ENCODE results near the gene FIBCD1.
"Not testable (repeated sequence)": the region's sequence is repeated elsewhere in the genome, so short reads cannot be mapped to it uniquely, and the experiment has no call there.

Gene FIBCD1

DNA sequence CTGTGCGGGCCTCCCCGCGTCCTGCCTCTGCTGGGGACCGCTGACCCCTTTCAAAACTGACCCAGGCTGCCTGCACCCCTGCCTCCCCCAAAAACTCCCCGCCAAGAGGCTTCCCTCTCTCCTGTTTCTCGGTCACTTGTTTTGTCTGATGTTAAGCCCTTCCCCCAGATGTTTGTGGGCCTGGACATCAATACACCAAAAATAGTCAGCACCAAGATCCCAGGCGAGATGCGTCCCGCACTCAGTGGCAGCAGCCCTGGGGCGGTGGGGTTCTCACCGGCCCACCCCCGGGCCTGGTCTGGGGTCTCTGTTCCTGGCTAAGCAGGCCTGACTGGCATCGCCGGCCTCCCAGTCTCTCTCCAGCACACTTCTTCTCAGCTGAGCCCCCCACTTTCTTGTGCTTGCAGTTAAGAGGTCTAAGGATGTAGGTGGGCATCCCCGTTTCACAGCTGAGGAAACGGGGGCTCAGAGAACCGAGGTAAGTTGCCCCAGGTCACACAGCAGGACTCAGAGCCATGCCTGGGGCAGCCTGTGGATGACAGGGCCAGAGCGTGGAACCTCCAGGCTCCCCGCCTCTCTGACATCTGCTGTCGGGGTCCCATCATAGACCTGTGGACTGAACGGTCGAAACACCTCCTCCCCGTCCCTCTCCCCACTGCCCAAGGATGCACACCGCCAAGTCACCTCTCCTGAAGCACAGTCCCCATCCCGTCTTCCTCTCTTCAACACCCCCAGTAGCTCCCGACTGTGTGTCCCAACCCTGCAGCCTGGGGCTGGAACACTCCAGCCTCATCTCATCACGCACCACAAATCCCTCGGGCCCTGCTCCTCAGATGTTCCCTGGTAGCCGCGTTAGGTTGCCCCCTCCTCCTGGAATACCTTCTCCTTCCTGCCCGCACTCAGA lies 16.8 kb downstream of the FIBCD1 start:
- no peak for DNase-seq (ENCODE audit: low spot score)

DNA sequence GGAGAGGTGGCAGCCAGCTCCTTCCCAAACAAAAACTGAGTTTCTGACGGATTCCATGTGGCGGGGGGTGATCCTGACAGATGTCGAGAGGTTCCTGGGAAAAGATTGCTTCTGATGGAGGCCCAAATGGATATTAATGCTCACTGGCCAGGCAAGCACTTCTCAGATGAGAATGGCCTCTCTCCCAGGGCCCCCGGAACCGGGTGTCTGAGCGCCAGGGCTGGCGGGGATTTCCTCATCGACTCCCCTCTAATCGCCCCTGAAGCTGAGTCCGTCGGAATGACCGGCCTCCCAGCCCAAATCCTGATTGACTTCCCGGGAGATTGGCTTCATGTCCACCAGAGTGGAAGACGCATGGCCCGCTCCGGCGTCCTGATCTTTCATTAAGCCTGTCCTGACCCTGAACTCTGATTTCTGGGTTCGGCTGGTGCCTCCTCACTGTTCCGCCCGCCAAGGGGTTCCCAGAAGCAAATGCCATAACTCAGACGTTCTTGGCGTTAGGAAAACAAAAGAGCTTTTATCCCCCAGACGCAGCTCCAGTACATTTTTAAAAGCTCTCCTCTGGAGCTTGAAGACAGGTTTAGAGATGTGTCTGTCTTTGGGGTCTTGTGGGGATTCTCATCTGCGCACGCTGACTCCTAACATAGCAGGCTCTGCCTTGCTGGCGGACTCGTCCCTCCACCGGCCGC lies 17.6 kb downstream of the FIBCD1 start:
- DNase-seq (ENCODE audit: low spot score), result peak; percentile 78

DNA sequence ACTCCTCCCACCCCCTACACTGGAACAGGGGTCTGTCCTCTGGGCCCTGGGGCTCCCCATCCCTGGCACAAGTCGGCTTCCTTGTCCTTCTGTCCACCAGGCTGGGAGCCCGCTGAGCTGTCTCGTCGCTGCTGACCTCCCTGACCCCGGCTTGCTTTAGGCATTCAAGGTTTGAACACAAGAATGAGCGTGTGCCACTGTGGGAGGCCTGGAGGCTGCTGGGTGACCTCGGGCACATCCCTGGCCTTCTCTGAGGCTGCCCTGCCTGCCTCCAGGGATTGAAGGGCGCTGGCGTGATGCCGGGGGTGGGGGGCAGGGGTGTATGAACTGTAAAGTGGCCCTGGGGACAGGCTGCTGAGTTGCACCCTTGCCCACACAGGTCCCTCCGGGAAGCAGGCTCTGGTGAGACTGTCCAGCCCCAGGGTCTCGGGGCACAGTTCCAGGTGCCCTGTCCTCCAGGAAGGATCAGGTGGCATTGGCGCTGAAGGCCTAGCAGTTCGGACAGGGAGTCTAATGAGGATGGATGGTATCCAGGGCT lies 18.2 kb downstream of the FIBCD1 start:
- peak; percentile 82 for DNase-seq (ENCODE audit: low spot score)

DNA sequence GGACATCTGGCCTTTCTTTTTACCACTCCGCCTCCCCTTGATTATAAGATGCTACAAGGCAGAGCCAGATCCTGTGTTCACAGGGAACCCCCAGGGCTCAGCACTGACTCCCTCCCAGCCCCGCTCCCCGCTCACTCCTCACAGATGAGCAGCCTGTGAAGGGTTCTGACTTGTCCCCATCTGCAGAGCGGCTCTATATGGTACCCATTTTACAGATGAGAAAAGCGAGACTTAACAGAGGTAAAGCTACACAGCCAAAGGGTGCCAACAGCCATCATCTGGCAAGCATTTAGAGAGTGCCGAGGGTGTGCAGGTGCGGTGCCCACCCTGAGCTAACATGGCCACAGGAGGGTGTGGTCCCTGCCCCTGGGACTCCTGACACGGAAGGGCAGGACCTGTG lies 18.8 kb downstream of the FIBCD1 start:
- no peak for DNase-seq (ENCODE audit: low spot score)

DNA sequence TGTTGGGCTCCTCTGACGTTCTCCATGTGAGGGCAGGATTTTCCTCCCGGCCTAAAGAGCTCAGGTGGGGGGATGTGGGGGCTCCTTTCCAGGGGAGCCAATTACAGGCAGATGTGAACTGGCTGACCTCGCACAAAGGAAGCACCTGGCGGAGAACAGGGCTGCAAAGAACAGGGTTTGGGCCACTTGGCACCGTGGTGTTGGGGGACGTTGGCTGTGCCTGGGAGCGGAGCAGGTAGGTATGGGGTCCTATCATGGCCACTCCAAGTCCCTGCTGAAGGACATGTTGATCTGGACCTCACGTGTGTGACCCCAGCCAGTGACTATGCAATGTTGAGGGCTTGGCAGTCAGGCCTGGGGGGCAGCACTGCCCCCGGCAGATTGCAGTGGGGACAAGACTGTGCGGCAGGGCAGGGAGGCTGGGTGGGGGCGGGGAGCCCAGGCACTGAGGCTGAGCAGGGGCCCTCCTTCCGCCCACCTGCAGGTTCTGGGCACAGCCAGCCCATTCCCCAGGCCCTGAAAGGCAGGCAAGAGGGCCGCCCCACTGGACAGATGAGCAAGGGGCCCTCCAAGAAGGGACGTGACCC lies 19.4 kb downstream of the FIBCD1 start:
- DNase-seq (ENCODE audit: low spot score), result no peak

DNA sequence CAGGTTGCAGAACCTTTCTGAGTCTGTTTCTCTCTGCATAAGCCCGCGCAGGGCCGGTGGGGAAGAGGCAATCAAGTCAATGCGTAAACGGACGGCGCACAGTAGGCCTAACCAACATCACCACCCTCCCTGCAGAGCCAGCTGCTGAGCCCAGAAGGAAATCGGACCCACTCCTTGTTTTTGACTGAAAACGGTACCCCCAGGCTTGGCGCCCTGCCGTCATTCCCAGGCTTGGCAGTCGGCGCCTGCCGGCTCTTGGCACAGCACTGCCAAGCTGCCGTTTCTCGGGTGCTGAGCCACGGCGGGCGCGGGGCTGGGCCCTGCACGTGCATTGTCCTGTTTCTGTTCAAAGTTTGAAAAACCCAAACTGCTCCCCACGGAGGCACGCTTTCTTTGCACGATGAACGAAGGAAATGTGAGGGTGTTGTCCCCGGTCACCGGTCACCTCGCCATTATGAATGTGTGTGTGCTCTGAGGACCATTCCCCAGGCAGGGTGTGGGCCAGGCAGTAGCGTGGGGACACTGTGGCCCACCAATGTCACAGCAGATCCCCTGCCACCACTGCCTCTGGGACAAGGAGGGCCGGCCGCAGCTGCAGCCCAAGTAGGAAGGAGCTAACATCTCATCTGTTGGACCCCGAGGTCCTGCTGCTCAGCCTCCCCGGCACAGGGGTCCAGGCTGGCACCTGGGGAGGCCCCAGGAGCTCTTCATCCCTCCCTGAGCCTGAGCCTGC lies 20.1 kb downstream of the FIBCD1 start:
- DNase-seq (ENCODE audit: low spot score), result no peak

DNA sequence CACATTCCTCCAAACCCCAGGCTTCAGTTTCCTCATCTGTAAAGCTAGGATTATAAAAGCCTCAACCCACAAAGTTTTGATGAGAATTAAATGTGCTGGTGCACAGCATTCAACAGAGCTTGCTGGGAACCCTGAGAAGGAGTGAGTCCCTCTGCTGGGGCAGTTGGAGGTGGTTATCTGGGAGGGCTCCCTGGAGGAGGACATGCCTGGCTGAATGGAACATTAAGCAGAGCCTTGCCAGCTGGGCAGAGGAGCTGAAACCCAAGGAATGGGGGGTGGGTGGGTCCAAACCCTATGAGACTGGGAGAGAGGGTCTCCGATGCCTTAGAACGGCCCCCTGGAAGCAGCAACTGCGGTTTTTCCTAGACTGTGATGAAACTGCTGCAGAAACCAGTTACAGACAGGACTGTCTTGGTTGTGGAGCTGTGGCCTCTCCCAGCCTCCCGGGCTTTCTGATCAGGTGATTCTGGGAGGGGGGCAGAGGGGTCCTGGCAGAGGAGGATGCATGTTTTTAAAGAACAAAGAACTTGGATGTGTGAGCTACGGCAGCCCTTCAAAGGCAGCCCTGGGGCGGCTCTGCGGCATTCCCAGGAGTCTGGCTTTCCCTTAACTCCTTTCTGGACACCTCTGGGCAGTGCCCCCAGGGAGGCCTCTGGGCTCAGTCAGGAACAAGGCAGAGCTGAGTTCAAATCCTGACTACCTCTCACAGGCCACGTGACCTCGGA lies 20.8 kb downstream of the FIBCD1 start:
- DNase-seq (ENCODE audit: low spot score), result no peak

DNA sequence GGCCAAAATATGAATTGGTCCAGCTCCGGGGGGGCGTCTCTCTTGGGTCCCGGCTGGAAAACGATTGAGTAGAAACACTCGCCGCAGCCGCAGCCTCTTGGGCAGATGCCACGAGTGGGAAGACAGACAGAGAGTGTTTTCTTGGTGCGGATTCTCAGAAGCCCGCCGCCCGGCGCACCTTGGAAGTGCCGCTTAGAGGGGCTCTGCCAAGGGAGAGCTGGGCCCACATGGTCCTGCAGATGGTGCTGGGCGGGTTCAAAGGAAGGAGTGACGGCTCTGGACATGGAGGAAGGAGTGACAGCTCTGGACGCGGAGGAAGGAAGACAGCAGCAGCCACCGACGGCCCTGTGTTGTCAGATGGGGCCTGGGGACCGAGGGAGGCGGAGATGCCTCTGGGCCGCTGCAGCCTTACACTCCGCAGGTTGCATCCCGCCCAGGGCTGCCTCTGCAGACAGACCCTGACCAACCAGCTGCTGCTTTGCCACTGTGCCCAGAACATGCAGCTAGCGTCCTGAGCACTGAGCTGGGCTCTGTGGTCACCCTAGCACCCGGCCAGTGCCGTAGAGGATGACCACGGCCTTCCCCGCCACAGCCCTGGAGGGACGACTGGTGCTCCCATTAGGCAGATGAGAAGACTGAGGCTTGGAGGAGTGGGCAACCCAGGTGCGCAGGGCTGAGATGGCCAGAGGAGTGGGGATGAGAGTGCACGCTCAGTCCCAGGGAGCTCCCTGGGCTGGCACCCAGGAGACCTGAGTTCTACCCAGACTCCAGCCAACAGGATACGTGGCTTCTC lies 21.7 kb downstream of the FIBCD1 start:
- DNase-seq (ENCODE audit: low spot score), result no peak

DNA sequence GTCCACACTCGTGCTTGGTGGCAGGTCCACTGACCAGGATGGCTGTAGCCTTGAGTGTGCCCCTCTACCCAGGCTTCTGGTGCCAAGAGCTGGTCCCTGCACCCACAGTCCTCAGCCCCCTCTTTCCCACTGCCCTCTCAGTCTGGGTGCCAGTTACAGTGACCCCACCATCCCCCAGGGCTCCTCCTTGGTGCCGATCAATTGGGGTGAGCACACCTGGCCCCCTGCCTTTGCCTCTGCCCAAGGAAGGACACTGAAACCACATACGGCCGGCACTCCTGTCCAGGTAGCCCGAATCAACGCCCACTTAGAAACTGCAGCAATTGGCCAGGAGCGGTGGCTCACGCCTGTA lies 24.0 kb downstream of the FIBCD1 start:
- no peak for DNase-seq (ENCODE audit: low spot score)

DNA sequence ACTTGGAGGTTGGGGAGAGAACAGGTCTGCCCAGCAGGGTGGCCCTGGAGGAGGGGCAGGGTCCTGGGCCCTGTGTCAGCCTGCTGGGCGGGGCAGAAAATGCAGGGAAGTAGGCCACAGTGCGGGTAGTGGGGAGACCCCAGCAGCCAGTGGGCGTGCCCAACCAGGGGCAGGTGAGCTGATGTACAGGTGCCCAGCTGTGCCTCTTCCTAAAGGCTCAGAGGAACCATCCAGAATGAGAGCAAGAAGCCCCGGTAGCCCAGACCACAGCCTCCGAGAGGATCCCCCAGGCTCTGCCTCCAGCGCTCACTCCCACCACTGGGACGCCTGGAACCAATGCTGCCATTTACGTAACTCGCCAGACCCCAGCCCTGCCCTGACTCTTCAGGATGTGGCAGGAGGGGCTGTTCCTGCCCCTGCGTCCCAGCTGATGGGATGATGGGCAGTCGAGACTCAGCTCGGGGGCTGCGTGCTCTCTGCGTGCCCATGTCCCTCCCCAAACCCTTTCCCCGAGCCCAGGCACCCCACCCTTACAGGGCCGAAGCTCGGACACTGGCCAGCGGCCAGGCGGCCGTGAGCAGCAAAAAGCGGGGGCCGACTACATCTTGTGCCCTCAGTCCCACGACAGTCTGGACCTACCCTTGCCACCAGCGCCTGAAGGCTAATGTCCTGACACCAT lies 24.5 kb downstream of the FIBCD1 start:
- no peak for DNase-seq (ENCODE audit: low spot score)

DNA sequence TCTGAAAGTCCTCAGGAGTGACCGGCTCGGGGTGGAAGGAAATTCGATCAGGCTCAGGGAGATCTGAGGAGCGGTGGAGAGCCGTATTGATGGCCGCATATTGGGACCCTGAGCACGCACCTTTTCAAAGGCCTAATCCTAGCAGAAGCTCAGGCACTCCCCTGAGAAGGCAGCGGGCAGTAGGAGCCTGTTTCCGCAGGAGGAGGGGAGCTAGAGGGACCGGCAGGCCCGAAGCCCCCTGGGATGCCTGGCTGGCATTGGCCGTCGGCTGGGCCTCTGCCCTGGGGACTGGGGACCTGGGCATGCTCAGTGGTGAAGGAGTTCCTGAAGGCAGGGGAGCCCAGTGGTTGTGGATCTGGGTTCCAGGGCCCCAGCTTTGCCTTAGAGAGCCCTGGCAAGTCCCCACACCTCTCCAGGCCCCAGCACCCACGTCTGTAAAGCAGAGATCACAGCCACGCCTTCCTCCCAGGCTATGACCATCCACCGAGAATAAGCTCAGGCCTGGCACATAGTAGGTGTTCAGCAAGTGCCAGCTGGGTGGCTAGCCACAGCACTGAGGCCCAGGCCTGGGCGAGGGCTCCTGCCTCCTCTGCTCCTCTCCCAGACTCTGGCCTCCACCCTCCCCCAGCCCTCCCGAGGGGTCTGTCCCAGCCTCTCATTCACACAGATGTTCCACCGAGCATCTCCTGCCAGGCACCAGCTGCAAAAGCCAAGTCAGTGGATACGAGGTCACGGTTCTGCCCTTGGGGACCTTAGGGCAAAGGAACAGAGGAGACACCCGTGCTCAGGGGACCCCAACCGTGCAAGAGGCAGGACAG lies 25.2 kb downstream of the FIBCD1 start:
- DNase-seq (ENCODE audit: low spot score), result no peak

DNA sequence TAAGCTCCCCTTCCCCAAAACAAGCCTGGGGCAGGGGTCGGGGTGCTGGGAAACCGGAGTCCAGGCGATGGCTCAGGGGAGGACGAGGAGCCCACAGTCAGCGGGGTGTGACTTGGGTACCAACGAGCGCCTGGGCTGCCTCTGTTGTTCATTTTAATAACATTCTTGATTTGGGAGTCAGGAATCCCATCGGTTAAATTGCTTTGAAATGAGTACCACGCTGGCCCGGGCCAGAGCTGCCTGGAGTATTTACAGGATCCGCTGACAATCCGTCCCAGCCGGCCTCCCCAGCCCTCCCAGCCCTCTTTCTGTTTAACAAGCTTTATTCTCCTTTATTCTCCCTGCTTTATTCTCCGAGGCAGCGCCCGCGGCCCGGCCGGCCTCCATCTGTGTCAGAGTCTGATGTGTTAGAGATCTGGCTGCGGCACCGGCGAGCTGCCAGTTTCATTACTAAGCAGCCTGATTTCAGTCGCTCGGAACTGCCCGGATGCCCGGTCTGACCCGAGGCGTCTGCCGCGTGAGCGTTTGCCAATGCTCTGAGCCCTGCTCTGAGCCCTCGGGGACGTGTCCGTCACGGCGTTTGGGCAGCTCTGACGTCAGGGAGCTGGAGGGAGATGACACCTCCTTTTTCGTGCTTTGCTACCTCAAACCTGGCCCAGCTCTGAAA lies 26.0 kb downstream of the FIBCD1 start:
- DNase-seq (ENCODE audit: low spot score), result no peak

DNA sequence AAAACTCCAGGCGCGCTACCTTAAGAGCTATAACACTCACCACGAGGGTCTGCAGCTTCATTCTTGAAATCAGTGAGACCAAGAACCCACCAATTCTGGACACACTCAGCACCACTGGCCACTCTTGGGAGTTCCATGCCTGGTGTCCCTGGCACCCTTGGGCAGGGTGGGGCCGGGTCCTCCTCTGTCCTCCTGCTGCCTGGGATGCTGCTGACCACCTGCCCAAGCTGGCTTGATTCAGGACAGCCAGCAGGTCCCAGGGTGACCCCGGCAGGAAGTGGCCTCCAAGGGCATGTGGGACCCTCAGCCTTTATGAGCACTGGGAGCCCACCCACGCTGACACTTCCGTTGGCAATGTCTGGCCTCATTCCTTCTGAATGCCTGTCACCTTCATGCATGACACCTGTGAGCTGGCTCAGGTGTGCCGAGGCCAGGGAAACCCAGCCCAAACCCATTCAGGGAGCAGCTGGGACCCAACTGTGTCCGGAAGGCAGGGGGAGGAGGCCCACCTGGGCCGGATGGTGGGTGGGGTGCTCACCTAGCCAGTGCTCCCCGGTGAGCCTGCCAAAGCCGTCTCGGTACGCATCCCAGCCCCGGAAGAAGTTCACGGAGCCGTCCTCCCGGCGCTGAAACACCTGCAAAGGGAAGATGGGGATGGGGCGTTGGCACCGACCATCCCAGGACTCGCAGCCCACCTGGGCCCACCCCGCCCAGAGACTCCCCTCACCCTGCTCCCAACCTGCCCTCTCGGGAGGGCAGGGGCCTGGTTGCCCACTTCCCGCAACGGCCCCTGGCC lies 27.6 kb downstream of the FIBCD1 start:
- DNase-seq (ENCODE audit: low spot score), result no peak

DNA sequence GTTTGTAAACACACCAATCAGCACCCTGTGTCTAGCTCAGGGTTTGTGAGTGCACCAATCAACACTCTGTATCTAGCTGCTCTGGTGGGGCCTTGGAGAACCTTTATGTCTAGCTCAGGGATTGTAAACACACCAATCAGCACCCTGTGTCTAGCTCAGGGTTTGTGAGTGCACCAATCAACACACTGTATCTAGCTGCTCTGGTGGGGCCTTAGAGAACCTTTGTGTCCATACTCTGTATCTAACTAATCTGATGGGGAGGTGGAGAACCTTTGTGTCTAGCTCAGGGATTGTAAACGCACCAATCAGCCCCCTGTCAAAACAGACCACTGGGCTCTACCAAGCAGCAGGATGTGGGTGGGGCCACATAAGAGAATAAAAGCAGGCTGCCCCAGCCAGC lies 28.4 kb downstream of the FIBCD1 start:
- DNase-seq (ENCODE audit: low spot score), result not testable (repeated sequence)

DNA sequence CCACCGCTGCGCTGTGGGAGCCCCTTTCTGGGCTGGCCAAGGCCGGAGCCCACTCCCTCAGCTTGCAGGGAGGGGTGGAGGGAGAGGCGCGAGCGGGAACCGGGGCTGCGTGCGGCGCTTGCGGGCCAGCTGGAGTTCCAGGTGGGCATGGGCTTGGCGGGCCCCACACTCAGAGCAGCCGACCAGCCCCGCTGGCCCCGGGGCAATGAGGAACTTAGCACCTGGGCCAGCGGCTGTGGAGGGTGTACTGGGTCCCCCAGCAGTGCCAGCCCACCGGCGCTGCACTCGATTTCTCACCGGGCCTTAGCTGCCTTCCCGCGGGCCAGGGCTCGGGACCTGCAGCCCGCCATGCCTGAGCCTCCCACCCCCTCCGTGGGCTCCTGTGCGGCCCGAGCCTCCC lies 29.0 kb downstream of the FIBCD1 start:
- DNase-seq (ENCODE audit: low spot score), result not testable (repeated sequence)

DNA sequence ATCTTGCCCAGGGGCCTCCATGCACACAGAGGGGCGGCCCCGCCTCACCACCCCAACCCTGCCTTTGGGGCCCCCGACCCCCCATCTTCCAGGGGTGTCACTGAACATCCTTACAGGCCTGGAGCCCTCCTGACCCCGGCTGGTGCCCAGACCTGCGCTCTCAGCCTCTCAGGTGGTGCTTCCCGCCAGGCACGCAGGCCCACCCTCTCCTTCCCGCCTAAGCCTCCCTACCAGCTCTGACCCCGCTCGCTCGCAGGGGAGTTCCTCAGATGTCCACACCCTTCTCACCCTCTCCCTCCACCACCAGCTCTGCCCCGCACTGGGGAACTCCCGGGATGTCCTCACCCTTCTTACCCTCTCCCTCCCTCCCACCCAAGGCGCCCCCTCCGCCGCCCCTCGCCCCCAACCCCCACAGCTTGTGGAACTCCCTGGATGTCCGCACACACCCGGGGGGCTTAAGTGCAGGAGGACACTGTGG lies 30.1 kb downstream of the FIBCD1 start:
- no peak for DNase-seq (ENCODE audit: low spot score)

DNA sequence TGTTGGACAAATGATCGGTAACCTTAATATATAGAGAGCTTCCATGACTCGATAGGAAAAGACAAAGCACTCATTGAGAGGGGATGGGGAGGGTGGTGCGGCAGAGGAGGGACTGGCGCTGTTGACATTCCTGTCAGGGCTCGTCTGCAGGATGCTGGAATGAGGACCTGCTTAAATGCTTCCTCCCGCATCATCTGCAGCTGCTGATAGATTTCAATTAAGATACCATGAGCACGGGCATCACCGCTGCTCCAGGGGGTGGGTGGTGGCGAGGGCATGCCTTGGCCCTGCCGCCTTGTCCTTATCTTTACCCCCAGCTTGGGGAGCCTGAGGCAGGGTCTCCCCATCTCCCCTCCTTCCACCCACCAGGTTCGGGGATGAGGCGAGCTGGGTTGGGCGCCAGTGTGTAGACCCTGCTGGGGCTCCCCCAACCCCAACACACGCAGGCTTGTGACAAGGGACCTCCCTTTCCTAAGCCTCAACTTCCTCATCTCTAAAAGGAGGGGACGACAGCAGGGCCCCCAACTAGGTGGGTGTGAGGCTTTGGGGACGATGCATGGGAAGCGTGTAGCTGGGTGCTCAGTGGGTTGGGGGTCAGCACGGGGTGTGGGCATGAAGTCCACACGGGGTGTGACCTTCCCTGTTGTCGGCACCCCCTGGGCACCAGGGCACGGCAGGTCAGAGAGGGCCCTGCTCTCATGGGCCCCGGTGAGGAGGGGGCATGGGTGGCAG lies 30.7 kb downstream of the FIBCD1 start:
- DNase-seq (ENCODE audit: low spot score), result no peak
